ENCODE data around the gene ANKRD55.

- no peak for TF ChIP-seq CTCF (IDR thresholded peaks at IDR 0.05; ENCODE audit: low read length)
- TF ChIP-seq EZH2 (optimal IDR thresholded peaks at IDR 0.05; ENCODE audit: low read depth, low read length), result no peak
Observed at GRCh38 chr5:56247592-56247991, 14.5 kb upstream of the ANKRD55 start.
